ENCODE results near the gene PCP4. TPM values are rescaled to one million over a fixed set of nuclear protein-coding genes. Genes with fewer than 3 reads are reported as not detected.
A peak's percentile ranks its signal among the peaks of the same experiment; 100 is the strongest.

The PCP4 gene
- total RNA-seq, 1 experiment from 2014 or later, result 1.6 TPM

DNA sequence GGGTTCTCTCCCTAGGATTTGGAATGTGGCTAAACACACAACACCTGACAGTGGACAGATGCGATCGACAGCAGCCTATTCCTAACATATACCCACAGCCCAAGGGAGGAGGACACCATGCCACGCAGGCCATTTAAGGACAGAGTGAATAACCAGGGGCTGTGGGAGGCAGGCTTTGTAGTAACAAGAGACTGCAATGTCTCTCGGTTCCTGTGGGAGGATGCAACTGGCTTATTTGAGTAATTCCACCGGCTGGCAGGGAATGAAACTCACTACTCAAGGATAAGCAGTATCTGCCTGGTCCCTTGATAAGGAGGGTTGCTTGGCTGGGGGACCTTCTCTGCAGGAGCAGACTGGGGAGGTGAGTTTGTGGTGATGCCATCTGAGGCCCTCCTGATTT lies 109.6 kb downstream of the PCP4 start:
- DNase-seq (ENCODE audit: low spot score) (no peak), ATAC-seq (0 out of 2 replicates have a peak, but pooled peaks have one; percentile 30)
- CTCF ChIA-PET, result interaction anchor here (1.0 to 1.9 kb wide), 3 partner anchors 9 to 143 kb away, joined by 3 to 6 read pairs (median 3); partner anchors contain the start of gene PCP4
- Mint-ChIP-seq H3K27ac (no peak overlapping the region), H3K27me3 (ENCODE audit: low read depth) (peaks cover 3% of the 10 kb centered on the region; the same call in 1 of the 2 replicates), H3K4me3 (no peak overlapping the region), H3K9me3 (peaks cover 9% of the 10 kb centered on the region), H3K36me3 (no peaks in the 10 kb centered on the region), H3K4me1 (no peaks in the 10 kb centered on the region)
- TF ChIP-seq FOXP1 (CRISPR knock-in tag; IDR thresholded peaks at IDR 0.05; ENCODE audit: borderline replicate concordance) (no peak), ERG (CRISPR knock-in tag; IDR thresholded peaks at IDR 0.05) (no peak), SMAD3 (CRISPR knock-in tag; IDR thresholded peaks at IDR 0.05; ENCODE audit: borderline replicate concordance) (no peak), NR2C2 (CRISPR knock-in tag; IDR thresholded peaks at IDR 0.05) (no peak)
- POLR2A ChIA-PET, result no interaction called here

Other genes starting within 250 kb of the PCP4 start
- gene IGSF5, start 122.3 kb upstream of the PCP4 start, total RNA-seq (2021), result 3.3 to 3.6 TPM (median 3.5 TPM) in 3 replicates